ENCODE data around the gene PPIE.
"Not testable (repeated sequence)": the region's sequence is repeated elsewhere in the genome, so short reads cannot be mapped to it uniquely, and the experiment has no call there.

DNA sequence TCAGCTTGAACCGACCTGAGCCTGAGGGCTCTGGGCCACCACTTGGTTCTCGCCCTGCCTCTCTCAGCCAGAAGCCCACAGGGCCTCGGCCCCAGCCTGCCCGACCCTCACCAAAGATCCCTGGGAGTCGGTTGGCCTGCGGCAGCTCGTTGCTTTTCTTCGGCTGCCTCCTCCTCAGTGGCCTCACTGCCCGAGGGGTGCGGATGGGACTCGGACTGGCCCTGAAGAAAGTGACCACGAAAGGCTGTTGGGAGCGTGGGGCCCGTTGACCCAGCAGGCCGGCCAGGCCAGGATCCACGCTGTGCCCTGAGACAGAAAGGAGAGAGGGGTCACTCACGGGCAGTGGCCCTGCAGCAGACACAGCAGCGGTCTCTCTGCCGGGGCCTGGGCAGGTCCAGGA, 25.8 kb downstream of the PPIE start:
- TF ChIP-seq, protein P1, sequence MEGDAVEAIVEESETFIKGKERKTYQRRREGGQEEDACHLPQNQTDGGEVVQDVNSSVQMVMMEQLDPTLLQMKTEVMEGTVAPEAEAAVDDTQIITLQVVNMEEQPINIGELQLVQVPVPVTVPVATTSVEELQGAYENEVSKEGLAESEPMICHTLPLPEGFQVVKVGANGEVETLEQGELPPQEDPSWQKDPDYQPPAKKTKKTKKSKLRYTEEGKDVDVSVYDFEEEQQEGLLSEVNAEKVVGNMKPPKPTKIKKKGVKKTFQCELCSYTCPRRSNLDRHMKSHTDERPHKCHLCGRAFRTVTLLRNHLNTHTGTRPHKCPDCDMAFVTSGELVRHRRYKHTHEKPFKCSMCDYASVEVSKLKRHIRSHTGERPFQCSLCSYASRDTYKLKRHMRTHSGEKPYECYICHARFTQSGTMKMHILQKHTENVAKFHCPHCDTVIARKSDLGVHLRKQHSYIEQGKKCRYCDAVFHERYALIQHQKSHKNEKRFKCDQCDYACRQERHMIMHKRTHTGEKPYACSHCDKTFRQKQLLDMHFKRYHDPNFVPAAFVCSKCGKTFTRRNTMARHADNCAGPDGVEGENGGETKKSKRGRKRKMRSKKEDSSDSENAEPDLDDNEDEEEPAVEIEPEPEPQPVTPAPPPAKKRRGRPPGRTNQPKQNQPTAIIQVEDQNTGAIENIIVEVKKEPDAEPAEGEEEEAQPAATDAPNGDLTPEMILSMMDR (IDR thresholded peaks at IDR 0.05) = not testable (repeated sequence)
- TF ChIP-seq POLR2A, POLR2AphosphoS5 (IDR thresholded peaks at IDR 0.05): not testable (repeated sequence)

Measured in prostate gland (tissue), 2 donors.